IMR-90 (cell line): Measurements from ENCODE around the gene ERCC1. TPM values are rescaled to one million over a fixed set of nuclear protein-coding genes. Genes with fewer than 3 reads are reported as not detected.
A peak's percentile ranks its signal among the peaks of the same experiment; 100 is the strongest.

Source experiments
- ATAC-seq: fragments of 200-7000 bp; cut with Tn5 transposase; 2 replicates; pipeline ENCODE4 v1.9.1; 2020; ENCODE audit warnings: low read depth, mild to moderate bottlenecking, moderate library complexity
- BruUV-seq: library from RNA; stranded (reverse); fragments of 400-500 nt; replicated peaks from 2 replicates; lab custom pipeline; 2021; lab: Mats Ljungman, UMichigan
- CTCF ChIA-PET: fragments of 300-600 bp; formaldehyde crosslinking; extraction: SDS; loops from one replicate; lab custom pipeline; 2021; ENCODE audit warnings: antibody characterized with exemption; lab: Yijun Ruan, JAX
- POLR2A ChIA-PET: fragments of 300-600 bp; sonication (Branson Sonifier 250); formaldehyde crosslinking; loops from one replicate; lab custom pipeline; 2022; ENCODE audit warnings: antibody characterized with exemption; ENCODE audit not compliant: unreplicated experiment; lab: Charles Lee
- DNase-seq: peaks from one replicate; pipeline ENCODE4 v3.0.0; 2013
- H2AFZ ChIP-seq: replicated peaks from 2 replicates; pipeline ENCODE3; 2013; ENCODE audit warnings: low read length, mild to moderate bottlenecking; ENCODE audit not compliant: poor library complexity
- H2AK5ac ChIP-seq: 2 replicates; pipeline ENCODE4 v1.6.1; 2013; ENCODE audit warnings: low read depth, low read length, inconsistent platforms
- H2AK9ac ChIP-seq: replicated peaks from 2 replicates; pipeline ENCODE3; 2013; ENCODE audit warnings: mild to moderate bottlenecking, low read depth, low read length, moderate library complexity; ENCODE audit not compliant: poor library complexity
- H2BK120ac ChIP-seq: 2 replicates; pipeline ENCODE4 v1.6.1; 2013; ENCODE audit warnings: low read depth, low read length, inconsistent platforms
- H2BK15ac ChIP-seq: 3 replicates; pipeline ENCODE4 v1.6.1; 2013; ENCODE audit warnings: low read depth, low read length, inconsistent platforms
- H2BK20ac ChIP-seq: 2 replicates; pipeline ENCODE4 v1.6.1; 2013; ENCODE audit warnings: low read depth, mild to moderate bottlenecking, inconsistent platforms, low read length, moderate library complexity
- H2BK5ac ChIP-seq: 2 replicates; pipeline ENCODE4 v1.6.1; 2013; ENCODE audit warnings: mild to moderate bottlenecking, low read depth, low read length, inconsistent platforms; ENCODE audit not compliant: poor library complexity, severe bottlenecking
- H3K14ac ChIP-seq: replicated peaks from 2 replicates; pipeline ENCODE4 v1.6.1; 2013; ENCODE audit warnings: low read depth, low read length, inconsistent platforms
- H3K18ac ChIP-seq: 2 replicates; pipeline ENCODE4 v1.6.1; 2013; ENCODE audit warnings: low read depth, low read length, control low read depth
- H3K23ac ChIP-seq: 2 replicates; pipeline ENCODE4 v1.6.1; 2013; ENCODE audit warnings: low read depth, low read length, inconsistent platforms
- H3K27ac ChIP-seq: 2 replicates; pipeline ENCODE4 v1.5.1; 2013; ENCODE audit warnings: mild to moderate bottlenecking, control low read depth, low read length; ENCODE audit not compliant: insufficient read depth
- H3K27me3 ChIP-seq: 2 replicates; pipeline ENCODE4 v1.6.1; 2013; ENCODE audit warnings: low read length; ENCODE audit not compliant: control insufficient read depth, insufficient read depth
- H3K36me3 ChIP-seq: 2 replicates; pipeline ENCODE4 v1.6.1; 2013; ENCODE audit warnings: low read length, mixed read lengths; ENCODE audit not compliant: control insufficient read depth, insufficient read depth
- H3K4ac ChIP-seq: 2 replicates; pipeline ENCODE4 v1.6.1; 2013; ENCODE audit warnings: low read depth, low read length, inconsistent platforms
- H3K4me1 ChIP-seq: 2 replicates; pipeline ENCODE4 v1.6.1; 2013; ENCODE audit warnings: low read length, mixed read lengths; ENCODE audit not compliant: control insufficient read depth, insufficient read depth
- H3K4me2 ChIP-seq: 2 replicates; pipeline ENCODE4 v1.6.1; 2013; ENCODE audit warnings: low read depth, mild to moderate bottlenecking, control low read depth, low read length, moderate library complexity
- H3K4me3 ChIP-seq: 2 replicates; pipeline ENCODE4 v1.5.1; 2013; ENCODE audit warnings: low read depth, mild to moderate bottlenecking, control low read depth, low read length, moderate library complexity; ENCODE audit not compliant: insufficient read depth
- H3K56ac ChIP-seq: 2 replicates; pipeline ENCODE4 v1.6.1; 2013; ENCODE audit warnings: low read length, inconsistent platforms; ENCODE audit not compliant: insufficient read depth; ENCODE audit errors: extremely low read depth
- H3K79me1 ChIP-seq, 2 experiments: 2 replicates each; pipeline ENCODE4 v1.6.1; 2013; ENCODE audit warnings: low read length in 2 of 2, inconsistent platforms in 1 of 2, low read depth in 1 of 2
- H3K9ac ChIP-seq: 2 replicates; pipeline ENCODE4 v1.6.1; 2013; ENCODE audit warnings: low read depth, low read length, control low read depth
- H3K9me1 ChIP-seq: 2 replicates; pipeline ENCODE4 v1.6.1; 2013; ENCODE audit warnings: low read length, inconsistent platforms; ENCODE audit not compliant: insufficient read depth
- H3K9me3 ChIP-seq: 2 replicates; pipeline ENCODE4 v1.6.1; 2013; ENCODE audit warnings: low read length; ENCODE audit not compliant: control insufficient read depth, insufficient read depth
- H4K20me1 ChIP-seq: 2 replicates; pipeline ENCODE4 v1.6.1; 2013; ENCODE audit warnings: low read length, inconsistent platforms; ENCODE audit not compliant: insufficient read depth
- H4K5ac ChIP-seq: 2 replicates; pipeline ENCODE4 v1.6.1; 2013; ENCODE audit warnings: mild to moderate bottlenecking, low read depth, low read length, control low read depth
- H4K8ac ChIP-seq, 2 experiments: 2 replicates each; pipeline ENCODE4 v1.6.1; 2013; ENCODE audit warnings: low read depth in 2 of 2, low read length in 2 of 2, control low read depth in 1 of 2, inconsistent platforms in 1 of 2
- H4K91ac ChIP-seq: 2 replicates; pipeline ENCODE4 v1.6.1; 2013; ENCODE audit warnings: low read depth, low read length, inconsistent platforms; ENCODE audit not compliant: insufficient read depth
- BHLHE40 ChIP-seq: fragments of 150-350 bp; IDR thresholded peaks from 2 replicates; pipeline ENCODE4 v1.6.1; 2016; ENCODE audit warnings: mild to moderate bottlenecking, low read depth, low read length
- ELK1 ChIP-seq: fragments of 150-350 bp; IDR thresholded peaks from 2 replicates; pipeline ENCODE4 v1.6.1; 2016; ENCODE audit warnings: low read depth, mild to moderate bottlenecking, low read length, moderate library complexity, borderline replicate concordance
- FOS ChIP-seq: fragments of 150-350 bp; IDR thresholded peaks from 2 replicates; pipeline ENCODE4 v1.6.1; 2016; ENCODE audit warnings: low read depth, low read length
- MAFK ChIP-seq: IDR thresholded peaks from 2 replicates; pipeline ENCODE4 v1.6.1; 2012; ENCODE audit warnings: low read depth, low read length, improper control_type of control experiment
- MAZ ChIP-seq: IDR thresholded peaks from 2 replicates; pipeline ENCODE4 v1.6.1; 2012; ENCODE audit warnings: low read depth, mild to moderate bottlenecking, low read length, improper control_type of control experiment, moderate library complexity, borderline replicate concordance
- MXI1 ChIP-seq: IDR thresholded peaks from 2 replicates; pipeline ENCODE4 v1.6.1; 2012; ENCODE audit warnings: low read depth, mild to moderate bottlenecking, low read length, moderate library complexity, borderline replicate concordance
- POLR2A ChIP-seq: IDR thresholded peaks from 2 replicates; pipeline ENCODE4 v1.6.1; 2012; ENCODE audit warnings: mild to moderate bottlenecking, low read depth, low read length
- RAD21 ChIP-seq: IDR thresholded peaks from 2 replicates; pipeline ENCODE4 v1.6.1; 2012; ENCODE audit warnings: low read length, improper control_type of control experiment
- RCOR1 ChIP-seq: IDR thresholded peaks from 2 replicates; pipeline ENCODE4 v1.6.1; 2012; ENCODE audit warnings: mild to moderate bottlenecking, low read length, improper control_type of control experiment; ENCODE audit not compliant: insufficient replicate concordance
- WGBS, 2 experiments: methylation state at CpG; one replicate each; pipeline versions ENCODE4 v1.1.5 to v1.1.7; 2013; ENCODE audit warnings: missing lambda C conversion rate in 2 of 2; ENCODE audit not compliant: insufficient read length in 1 of 2; ENCODE audit errors: extremely low coverage in 2 of 2; 5-methylcytosine and 5-hydroxymethylcytosine counted together
- dilution Hi-C: fragments of 300-500 bp; cut with HindIII; formaldehyde crosslinking; loops from one replicate; pipeline ENCODE4 v1.14.3; 2018; ENCODE audit warnings: low sequenced_read_pairs; ENCODE audit not compliant: unreplicated experiment
- in situ Hi-C: fragments of 300-500 bp; cut with MboI; formaldehyde crosslinking; loops from 3 replicates; pipeline ENCODE4 v1.14.3; 2019; ENCODE audit warnings: low sequenced_read_pairs, inconsistent platforms, mixed read lengths
- intact Hi-C: fragments of 100-400 bp; cut with micrococcal nuclease; formaldehyde crosslinking; loops from 2 replicates; pipeline ENCODE4 v1.10.0; 2022
- polyA plus RNA-seq, 3 experiments: library from polyadenylated mRNA; depleted of rRNA; stranded (reverse); fragments of >200 nt; gene quantifications; 2 replicates each; pipeline ENCODE4 v1.2.3, GENCODE V29; 2012; ENCODE audit warnings: low replicate concordance in 1 of 3
- total RNA-seq: library from RNA; depleted of rRNA; stranded (reverse); fragments of >200 nt; gene quantifications from 2 replicates; pipeline ENCODE4 v1.2.3, GENCODE V29; 2012
- TF ChIP-seq, protein P1 (sequence below): conservative IDR thresholded peaks from 2 replicates; pipeline ENCODE4 v1.5.1; 2012; ENCODE audit warnings: mild to moderate bottlenecking, low read depth, low read length, improper control_type of control experiment

ERCC1 gene
- total and polyA plus RNA-seq, 2 of the 4 experiments (the other 2 are of a cell fraction): 84.2 to 132 TPM

DNA sequence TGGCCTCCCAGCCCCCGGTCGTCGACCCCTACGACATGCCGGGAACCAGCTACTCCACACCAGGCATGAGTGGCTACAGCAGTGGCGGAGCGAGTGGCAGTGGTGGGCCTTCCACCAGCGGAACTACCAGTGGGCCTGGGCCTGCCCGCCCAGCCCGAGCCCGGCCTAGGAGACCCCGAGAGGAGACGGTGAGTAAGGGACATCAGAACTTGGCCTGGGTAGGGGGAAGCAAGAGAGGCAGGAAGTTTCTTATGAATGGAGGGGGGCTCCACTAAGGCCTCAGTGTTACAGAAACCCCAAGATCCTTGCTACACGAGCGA, 47.0 kb upstream of the ERCC1 start:
- no peak for DNase-seq
- intact Hi-C loops (no loop called here), dilution Hi-C loops (no loop called here), in situ Hi-C loops (no loop called here)
- Histone ChIP-seq H2AFZ (no peak overlapping the region), H3K9me1 (peaks cover 3% of the 10 kb centered on the region; the same call in 1 of the 2 replicates), H4K5ac (no peak overlapping the region), H2AK9ac (peak overlapping the region; percentile 43), H2BK120ac (no peak overlapping the region), H3K36me3 (no peaks in the 10 kb centered on the region), H3K14ac (no peak overlapping the region), H3K9me3 (no peaks in the 10 kb centered on the region), H3K56ac (no peak overlapping the region), H3K4me3 (no peak overlapping the region), H3K18ac (no peak overlapping the region), H3K27me3 (no peaks in the 10 kb centered on the region), H2BK5ac (no peak overlapping the region), H4K20me1 (peaks cover 15% of the 10 kb centered on the region; the same call in 1 of the 2 replicates), H3K4me2 (no peak overlapping the region), H2BK20ac (no peak overlapping the region), H3K9ac (no peak overlapping the region), H2AK5ac (0 out of 2 replicates have a peak overlapping the region, but pooled peaks have one; percentile 88), H2BK15ac (no peak overlapping the region), H3K23ac (no peak overlapping the region), H3K27ac (no peak overlapping the region), H3K79me1 (peaks cover 0 to 31% of the 10 kb centered on the region in 2 experiments; a peak in 2 of 4 replicates), H4K91ac (no peak overlapping the region), H3K4me1 (peaks cover 13% of the 10 kb centered on the region), H4K8ac (peak overlapping the region in 1 of 2 experiments; percentile 80; a peak in 1 of 4 replicates), H3K4ac (no peak overlapping the region)
- ChIA-PET POLR2A (no interaction called here), CTCF (no interaction called here)
- WGBS, 2 experiments: no CpG with 5 or more reads among the region's 15 CpGs
- BruUV-seq: no TSS peak
- no peak for TF ChIP-seq MXI1
- TF ChIP-seq POLR2A: no peak
- TF ChIP-seq MAZ: no peak
- TF ChIP-seq, protein P1, sequence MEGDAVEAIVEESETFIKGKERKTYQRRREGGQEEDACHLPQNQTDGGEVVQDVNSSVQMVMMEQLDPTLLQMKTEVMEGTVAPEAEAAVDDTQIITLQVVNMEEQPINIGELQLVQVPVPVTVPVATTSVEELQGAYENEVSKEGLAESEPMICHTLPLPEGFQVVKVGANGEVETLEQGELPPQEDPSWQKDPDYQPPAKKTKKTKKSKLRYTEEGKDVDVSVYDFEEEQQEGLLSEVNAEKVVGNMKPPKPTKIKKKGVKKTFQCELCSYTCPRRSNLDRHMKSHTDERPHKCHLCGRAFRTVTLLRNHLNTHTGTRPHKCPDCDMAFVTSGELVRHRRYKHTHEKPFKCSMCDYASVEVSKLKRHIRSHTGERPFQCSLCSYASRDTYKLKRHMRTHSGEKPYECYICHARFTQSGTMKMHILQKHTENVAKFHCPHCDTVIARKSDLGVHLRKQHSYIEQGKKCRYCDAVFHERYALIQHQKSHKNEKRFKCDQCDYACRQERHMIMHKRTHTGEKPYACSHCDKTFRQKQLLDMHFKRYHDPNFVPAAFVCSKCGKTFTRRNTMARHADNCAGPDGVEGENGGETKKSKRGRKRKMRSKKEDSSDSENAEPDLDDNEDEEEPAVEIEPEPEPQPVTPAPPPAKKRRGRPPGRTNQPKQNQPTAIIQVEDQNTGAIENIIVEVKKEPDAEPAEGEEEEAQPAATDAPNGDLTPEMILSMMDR: no peak
- TF ChIP-seq RAD21: no peak
- TF ChIP-seq RCOR1: no peak
- no peak for TF ChIP-seq FOS
- TF ChIP-seq BHLHE40: no peak
- TF ChIP-seq ELK1: no peak
- no peak for TF ChIP-seq MAFK
- ATAC-seq: no peak
